Measurements from ENCODE around the gene EXOSC5.

EXOSC5 gene

DNA sequence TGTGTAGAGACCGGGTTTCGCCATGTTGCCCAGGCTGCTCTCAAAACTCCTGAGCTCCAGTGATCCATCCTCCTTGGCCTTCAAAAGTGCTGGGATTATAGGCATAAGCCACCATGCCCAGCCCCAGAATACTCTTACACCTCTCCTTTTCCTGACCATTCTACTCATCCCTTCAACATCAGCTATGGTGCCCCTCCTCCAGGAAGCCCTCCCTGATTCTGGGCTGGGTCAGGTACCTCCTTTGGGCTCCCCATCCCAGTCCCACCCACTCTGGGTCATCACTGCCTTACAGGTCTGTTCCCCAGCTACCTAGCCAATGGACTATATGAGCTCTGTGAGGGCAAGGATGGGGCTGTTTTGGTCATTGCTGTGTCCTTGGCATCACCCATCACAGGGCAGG is 53.0 kb downstream of the EXOSC5 start:
- Histone ChIP-seq H3K9me3 (ENCODE audit: insufficient read depth, low read length) (no peaks in the 10 kb centered on the region), H3K4me3 (ENCODE audit: low read length) (no peak overlapping the region), H3K27me3 (ENCODE audit: low read depth, low read length) (no peaks in the 10 kb centered on the region), H3K36me3 (replicated peaks; ENCODE audit: low read depth, low read length) (peaks cover 57% of the 10 kb centered on the region), H3K27ac (ENCODE audit: low read length) (no peak overlapping the region), H3K9ac (ENCODE audit: low read length) (no peak overlapping the region), H3K4me1 (ENCODE audit: low read length) (peaks cover 3% of the 10 kb centered on the region; the same call in 1 of the 2 replicates), H3K4me2 (ENCODE audit: low read length) (no peak overlapping the region), H3K79me2 (ENCODE audit: low read length) (peaks cover 66% of the 10 kb centered on the region), H4K20me1 (ENCODE audit: insufficient read depth, low read length) (peaks cover 31% of the 10 kb centered on the region), H2AFZ (ENCODE audit: low read depth, low read length) (no peak overlapping the region)
- TF ChIP-seq CTCF (IDR thresholded peaks at IDR 0.05; ENCODE audit: low read depth, low read length): no peak
- no peak for TF ChIP-seq EZH2phosphoT487 (IDR thresholded peaks at IDR 0.05; ENCODE audit: low read depth)

DNA sequence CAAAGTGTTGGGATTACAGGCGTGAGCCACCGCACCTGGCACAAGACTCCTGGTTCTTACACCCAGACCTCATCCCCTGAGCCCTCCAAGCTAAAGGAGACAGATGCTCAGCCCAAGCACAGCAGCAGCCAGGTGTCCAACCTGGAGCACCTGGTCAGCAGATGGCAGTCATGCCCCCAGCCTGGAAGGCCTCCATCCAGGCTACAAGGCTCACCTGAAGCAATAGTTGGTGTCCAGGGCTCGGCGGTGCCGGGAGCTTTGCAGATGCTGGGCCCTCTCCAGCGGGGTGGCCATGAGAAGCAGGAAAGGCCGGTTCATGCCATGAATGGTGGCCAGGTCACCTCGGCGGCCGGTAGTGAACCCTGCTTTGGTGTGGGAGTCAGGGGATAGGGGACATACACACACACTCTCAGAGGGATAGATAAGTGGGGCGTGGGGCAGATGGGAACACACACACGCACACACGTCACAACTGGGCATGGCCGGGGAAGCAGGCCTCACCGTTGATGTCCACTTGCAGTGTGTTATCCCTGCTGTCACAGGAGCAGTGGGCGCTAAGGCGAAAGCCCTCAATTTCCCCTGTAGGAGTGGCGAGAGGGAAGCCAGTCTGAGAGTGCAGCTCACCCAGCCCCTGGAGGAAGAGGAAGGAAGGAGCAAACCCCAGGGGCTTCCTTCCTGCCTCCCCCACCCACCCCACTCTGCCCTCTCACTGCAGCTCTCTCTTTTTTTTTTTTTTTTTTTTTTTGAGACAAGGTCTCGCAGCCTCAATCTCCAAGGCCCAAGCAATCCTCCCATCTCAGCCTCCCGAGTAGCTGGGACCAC is 55.3 kb downstream of the EXOSC5 start:
- Histone ChIP-seq H4K20me1 (ENCODE audit: insufficient read depth, low read length) (peaks cover 22% of the 10 kb centered on the region), H3K36me3 (replicated peaks; ENCODE audit: low read depth, low read length) (peaks cover 56% of the 10 kb centered on the region)

DNA sequence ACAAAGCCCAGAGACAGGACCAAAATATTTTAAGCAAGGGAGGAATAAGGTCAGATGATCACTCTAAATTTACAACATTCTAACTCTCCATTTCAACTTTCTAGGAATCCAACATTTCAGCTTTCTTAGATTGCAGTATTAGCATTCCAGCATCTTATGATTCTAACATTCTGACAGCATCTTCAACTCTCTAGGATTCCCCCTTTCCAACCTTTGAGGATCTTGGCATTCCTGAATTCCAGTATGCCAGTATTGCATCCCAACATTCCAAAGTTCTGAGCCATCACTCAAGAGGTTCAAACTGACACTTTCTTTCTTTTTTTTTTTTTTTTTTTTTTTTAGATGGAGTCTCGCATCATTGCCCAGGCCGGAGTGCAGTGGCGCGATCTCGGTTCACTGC is 57.2 kb downstream of the EXOSC5 start:
- H3K27ac ChIP-seq (ENCODE audit: low read length): no peak overlapping the region
- peaks cover 6% of the 10 kb centered on the region; the same call in 1 of the 2 replicates for H3K4me1 ChIP-seq (ENCODE audit: low read length)
- H3K36me3 ChIP-seq (replicated peaks; ENCODE audit: low read depth, low read length): peaks cover 59% of the 10 kb centered on the region
- no peaks in the 10 kb centered on the region for H3K9me3 ChIP-seq (ENCODE audit: insufficient read depth, low read length)
- peaks cover 18% of the 10 kb centered on the region for H4K20me1 ChIP-seq (ENCODE audit: insufficient read depth, low read length)
- H2AFZ ChIP-seq (ENCODE audit: low read depth, low read length): no peak overlapping the region
- no peaks in the 10 kb centered on the region for H3K27me3 ChIP-seq (ENCODE audit: low read depth, low read length)
- TF ChIP-seq CTCF (IDR thresholded peaks at IDR 0.05; ENCODE audit: low read depth, low read length) (no peak), EZH2phosphoT487 (IDR thresholded peaks at IDR 0.05; ENCODE audit: low read depth) (no peak)
- H3K4me2 ChIP-seq (ENCODE audit: low read length): no peak overlapping the region
- no peak overlapping the region for H3K9ac ChIP-seq (ENCODE audit: low read length)
- peaks cover 53% of the 10 kb centered on the region for H3K79me2 ChIP-seq (ENCODE audit: low read length)
- H3K4me3 ChIP-seq (ENCODE audit: low read length): no peak overlapping the region

More for the DNA sequence above, 55.3 kb downstream of the EXOSC5 start:
- no peaks in the 10 kb centered on the region for H3K9me3 ChIP-seq (ENCODE audit: insufficient read depth, low read length)
- H3K27me3 ChIP-seq (ENCODE audit: low read depth, low read length): no peaks in the 10 kb centered on the region
- H3K4me2 ChIP-seq (ENCODE audit: low read length): no peak overlapping the region
- H2AFZ ChIP-seq (ENCODE audit: low read depth, low read length): no peak overlapping the region
- H3K27ac ChIP-seq (ENCODE audit: low read length): no peak overlapping the region
- no peak overlapping the region for H3K4me3 ChIP-seq (ENCODE audit: low read length)
- TF ChIP-seq CTCF (IDR thresholded peaks at IDR 0.05; ENCODE audit: low read depth, low read length) (0 out of 2 replicates have a peak, but pooled peaks have one; percentile 7), EZH2phosphoT487 (IDR thresholded peaks at IDR 0.05; ENCODE audit: low read depth) (no peak)
- H3K79me2 ChIP-seq (ENCODE audit: low read length): peaks cover 58% of the 10 kb centered on the region
- no peaks in the 10 kb centered on the region for H3K4me1 ChIP-seq (ENCODE audit: low read length)
- H3K9ac ChIP-seq (ENCODE audit: low read length): no peak overlapping the region
